CD4-positive, alpha-beta T cell treated with Interferon alpha-2 for 1 hour (primary cell): ENCODE measurements around the gene MBD3.
"Not testable (repeated sequence)": the region's sequence is repeated elsewhere in the genome, so short reads cannot be mapped to it uniquely, and the experiment has no call there.

Source experiments
- DNase-seq, 2 donors: peaks; one replicate each; pipeline ENCODE4 v3.0.0-alpha.2; 2020 to 2022

Gene MBD3, protein sequence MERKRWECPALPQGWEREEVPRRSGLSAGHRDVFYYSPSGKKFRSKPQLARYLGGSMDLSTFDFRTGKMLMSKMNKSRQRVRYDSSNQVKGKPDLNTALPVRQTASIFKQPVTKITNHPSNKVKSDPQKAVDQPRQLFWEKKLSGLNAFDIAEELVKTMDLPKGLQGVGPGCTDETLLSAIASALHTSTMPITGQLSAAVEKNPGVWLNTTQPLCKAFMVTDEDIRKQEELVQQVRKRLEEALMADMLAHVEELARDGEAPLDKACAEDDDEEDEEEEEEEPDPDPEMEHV

DNA sequence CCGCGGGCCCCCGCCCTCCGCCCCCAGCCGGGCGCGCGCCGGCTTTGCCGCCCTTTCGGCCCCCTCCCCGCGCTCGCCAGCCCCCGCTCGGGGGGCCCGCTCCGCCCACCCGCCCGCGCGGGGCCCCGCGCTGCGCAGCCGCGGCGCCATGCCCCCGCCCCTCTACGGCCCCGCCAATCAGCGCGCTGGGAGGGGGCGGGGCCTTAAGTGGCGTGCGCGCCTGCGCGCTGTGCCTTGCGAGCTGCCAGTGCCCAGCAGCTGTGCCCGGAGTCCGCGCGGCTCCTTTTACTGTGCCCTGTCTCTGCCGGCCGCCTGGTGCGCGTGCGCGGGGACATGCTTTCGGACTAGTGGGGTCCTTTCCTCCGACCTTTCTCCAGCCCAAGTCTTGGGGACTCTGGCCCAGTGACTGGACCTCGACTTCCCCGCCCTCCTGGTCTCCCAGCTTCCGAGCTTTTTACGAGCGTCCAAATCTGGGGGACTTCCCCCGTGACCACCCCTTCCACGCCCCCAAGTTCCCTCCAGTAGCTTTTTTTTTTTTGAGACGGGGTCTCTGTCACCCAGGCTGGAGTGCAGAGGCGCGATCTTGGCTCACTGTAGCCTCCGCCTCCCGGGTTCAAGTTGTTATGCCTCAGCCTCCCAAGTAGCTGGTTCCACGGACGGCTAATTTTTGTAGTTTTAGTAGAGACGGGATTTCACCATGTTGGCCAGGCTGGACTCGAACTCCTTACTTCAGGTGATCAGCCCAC lies at the start of gene MBD3:
Gene MBD3, minus strand, starts transcription at position 111 of the 746 bp plus-strand sequence. CDS start 234 bp downstream, outside the sequence.
- peak; percentile 89 to 92 for DNase-seq

DNA sequence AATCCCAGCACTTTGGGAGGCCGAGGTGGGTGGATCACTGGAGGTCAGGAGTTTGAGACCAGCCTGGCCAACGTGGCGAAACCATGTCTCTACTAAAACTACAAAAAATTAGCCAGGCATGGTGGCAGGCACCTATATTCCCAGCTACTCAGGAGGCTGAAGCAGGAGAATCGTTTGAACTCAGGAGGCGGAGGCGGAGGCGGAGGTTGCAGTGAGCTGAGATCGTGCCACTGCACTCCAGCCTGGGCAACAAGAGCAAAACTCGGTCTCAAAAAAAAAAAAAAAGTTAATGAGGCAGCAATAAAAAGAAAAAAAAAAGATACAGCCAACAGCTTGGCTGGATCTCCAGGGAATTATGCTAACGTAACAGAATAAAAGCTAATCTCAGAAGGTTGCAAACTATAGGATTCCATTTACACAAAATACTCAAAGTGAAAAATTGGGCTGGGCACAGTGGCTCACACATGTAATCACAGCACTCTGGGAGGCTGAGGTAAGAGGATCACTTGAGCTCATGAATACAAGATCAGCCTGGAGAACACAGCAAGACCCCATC lies 48.3 kb upstream of the MBD3 start:
- not testable (repeated sequence) for DNase-seq

DNA sequence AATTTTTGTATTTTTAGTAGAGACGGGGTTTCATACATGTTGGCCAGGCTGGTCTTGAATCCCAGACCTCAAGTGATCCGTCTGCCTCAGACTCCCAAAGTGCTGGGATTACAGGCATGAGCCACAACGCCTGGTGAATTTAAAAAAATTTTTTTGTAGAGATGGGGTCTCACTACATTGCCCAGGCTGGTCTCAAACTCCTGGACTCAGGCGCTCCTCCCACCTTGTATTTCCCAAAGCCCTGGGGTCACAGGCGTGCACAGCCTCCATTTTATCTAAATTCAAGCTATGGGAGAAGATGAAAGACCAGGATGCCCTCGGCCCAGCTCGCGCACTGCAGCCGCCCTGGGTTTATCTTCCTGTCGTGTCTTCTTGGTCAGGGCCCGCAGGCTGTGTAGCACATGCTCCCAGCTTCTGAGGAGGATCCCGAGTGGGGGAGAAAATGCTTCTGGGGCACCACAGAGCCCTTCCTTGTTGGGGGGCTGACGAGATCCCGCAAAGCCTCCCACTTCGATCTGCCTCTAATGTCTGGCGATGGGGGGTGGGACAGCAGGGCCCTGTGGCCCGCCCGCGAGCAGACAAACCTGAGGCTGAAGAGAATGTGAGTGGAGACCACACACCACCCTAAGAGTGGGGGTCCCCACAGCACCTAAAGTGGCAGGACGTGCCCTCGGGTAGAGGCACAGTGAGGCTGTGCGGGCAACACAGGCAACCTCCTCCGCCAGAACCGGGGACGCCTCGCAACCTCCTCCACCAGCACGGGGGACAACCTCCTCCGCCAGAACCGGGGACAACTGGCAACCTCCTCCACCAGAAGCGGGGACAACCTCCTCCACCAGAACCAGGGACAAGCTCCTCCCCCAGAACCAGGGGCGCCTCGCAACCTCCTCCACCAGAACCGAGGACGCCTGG lies 43.9 kb upstream of the MBD3 start:
- no peak for DNase-seq

DNA sequence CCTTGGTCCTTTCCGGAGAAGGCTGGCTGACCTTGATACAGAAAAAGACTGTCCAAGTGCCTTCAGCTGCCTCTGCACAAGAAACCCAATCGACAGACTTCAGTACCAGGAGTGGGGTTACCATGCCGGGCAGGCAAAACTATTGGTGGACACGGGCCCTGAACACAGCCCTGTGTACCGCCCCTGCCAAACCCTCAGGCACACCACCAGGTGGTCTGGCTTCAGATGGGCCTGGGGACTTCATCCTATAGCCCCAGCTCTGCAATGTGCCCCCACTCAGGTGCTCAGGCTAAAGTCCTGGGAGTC lies 42.2 kb upstream of the MBD3 start:
- no peak for DNase-seq

DNA sequence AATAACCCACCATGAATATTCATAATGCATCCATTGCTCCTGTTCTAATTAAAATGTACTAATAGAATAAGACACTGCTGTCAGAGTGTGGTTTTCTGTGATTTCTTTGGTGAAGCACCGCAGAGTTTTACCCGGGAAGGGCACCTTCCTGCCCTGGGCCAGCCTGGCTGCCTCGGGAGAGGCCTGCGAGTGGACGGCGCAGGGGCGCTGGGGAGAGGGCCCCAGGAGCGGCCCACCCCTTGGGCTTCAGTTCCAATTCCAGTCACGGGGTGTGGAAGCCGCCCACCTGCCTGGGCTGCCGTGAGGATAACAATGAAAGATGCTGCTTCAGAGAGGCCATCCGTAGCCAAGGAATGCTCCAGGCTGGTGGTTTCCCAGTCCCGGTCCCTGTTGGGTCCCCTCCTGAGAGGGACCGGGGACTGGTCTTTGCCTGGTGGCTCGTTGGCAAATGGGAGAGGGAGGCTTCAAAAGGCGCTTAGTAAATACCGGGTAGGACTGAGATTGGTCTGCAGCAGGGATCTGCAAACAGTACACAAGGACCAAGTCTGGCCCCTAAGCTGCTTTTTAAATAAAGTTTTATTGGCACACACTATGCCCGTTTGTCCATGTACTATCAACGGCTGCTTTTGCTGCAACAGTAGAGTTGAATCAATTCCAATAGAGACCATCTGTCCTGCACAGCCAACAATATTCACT lies 41.7 kb upstream of the MBD3 start:
- DNase-seq: no peak

DNA sequence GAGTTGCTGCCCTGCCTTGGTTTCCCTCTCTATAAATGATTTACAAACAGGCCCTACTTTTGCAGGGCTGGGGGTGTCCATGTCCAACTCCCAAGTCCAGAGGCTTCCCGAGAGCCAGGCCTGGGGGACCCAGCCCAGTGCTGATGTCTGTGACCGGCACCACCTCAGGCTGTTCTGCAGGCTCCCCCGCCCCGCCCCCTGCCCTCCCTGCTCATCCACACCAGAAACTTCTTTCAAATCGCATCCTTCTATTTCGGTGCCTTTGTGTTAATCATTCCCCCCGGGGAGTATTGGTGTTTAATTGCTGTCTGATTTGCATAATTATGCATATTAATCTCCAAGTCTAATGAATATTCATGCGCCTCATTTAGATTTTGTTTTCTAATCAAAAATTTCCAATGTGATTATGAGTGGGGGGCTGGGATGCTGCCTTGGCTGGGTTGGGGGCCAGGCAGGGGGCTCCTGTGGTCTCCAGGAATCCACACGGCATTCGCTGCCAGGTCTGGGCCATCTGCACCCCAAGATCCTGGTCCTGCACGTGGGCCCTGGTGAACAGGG lies 40.7 kb upstream of the MBD3 start:
- DNase-seq: no peak

DNA sequence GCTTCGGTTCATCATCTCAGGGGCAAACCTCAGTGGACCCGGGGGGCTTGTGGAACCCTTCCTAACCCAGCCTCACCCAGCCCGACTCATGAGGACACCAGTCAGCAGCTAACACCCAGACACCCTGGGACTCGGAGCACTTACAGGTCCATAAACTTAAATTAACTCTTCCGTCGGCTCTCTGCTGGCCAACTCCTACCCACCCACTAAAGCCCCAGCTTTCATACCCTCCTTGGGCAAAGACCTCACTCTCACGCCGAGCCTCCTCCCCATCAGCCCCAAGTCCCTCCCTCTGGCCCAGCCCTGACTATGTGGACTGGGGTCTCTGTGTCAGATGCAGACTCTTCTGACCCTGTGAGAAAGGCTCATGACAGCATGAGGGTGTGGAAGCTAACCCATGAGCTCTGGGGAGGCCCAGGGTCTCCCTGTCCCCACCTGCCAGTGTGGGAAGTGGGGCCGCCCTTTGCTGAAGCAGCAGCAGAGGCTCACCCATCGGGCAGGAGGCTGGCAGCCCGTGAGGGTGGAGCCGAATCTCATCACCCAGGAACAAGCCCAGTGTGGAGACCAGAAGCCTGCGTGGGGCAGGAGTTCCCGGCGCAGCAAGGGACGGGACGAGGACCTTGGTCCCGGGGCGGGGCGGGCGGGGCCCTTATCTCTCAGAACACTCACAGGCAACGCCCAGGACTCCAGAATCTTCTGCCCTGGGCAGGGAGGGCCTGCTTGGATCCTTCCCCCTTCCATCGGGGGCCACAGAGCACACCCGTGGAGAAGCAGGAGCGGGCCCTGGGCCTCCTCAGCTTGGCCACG lies 40.0 kb upstream of the MBD3 start:
- DNase-seq: no peak

DNA sequence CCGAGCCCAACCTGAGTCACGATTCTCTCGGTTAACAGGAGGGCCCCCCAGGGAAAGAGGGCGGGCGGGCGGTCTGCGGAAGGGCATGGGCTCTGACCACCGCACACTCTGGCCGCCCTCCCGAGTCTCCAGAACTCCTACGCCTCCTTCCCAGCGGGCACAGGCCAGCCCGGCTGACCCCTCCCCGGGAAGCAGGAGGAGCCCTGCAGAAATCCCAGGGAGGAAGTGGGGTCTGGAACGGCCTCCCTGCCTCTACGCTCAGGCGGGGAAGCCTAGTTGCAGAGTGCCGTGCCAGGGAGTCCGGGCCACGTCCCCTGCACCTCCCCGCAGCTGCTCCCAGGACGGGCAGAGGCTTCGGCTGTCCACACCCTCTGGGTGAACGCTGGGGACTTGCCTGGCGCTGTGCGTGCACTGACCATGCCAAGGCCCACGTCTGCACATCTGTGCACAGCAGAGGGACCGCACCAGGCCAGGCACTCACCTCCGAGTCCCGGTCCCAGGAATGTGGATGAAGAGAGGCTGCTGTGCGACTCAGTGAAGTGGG lies 39.0 kb upstream of the MBD3 start:
- DNase-seq: no peak

DNA sequence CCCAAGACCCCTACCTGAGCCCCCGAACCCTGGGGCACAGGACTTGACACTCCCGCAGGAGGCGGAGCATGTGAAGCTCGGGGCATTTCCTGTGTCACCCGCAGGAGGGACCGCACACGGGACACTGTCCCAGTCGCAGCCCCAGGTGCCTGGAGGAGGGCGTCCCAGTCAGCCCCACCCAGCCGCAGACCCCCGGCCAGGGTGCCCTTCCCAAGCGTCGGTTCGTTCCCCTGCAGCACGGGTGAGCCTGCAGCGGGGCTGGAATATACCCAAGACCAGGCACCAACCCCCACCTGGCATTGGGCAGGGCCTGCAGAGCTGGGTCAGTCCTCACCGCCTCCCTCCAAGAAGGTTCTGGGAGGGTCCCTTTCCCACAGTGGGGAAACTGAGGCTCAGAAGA lies 38.1 kb upstream of the MBD3 start:
- DNase-seq: no peak

DNA sequence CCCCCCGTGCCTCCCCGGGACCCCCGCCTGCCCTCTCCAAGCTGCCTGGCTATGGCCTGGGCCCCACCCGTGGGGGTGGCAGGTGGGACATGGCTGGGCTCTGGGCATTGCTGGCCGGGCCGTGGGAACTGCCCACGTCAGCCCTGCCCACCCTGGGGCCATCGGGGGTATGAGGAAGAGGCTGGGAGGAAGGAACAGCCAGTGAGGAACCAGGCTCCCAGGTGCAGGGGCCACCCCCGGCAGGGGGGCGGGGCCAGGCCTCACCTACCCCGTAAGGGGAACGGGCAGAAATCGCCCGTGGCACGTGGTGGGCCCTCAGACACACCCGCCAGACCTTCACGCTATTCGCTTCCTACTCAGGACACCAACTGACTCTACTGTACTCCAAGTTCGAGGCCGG lies 37.3 kb upstream of the MBD3 start:
- no peak for DNase-seq

DNA sequence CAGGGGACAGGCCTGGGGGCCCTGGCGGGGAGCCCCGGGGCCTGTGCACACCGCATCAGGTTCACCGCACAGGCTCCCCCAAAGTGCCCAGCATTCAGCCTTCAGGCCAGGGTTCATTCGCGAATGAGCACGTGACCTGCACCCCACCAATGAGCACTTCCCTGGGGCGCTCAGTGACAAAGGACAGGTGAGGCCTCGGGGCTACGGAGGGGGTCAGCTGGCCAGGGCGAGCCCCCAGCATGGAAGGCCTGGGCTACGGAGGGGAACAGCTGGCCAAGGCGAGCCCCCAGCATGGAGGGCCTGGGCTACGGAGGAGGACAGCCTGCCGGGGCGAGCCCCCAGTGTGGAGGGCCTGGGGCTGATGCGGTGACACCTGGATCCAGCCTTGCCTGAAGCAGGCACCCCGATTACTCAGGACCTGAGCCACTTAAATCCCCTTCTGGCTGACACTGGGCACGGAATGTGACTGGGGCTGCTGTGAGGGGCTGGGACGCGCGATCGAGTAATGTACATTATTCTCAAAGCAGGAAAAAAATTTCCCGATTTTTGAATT lies 36.7 kb upstream of the MBD3 start:
- DNase-seq: no peak

DNA sequence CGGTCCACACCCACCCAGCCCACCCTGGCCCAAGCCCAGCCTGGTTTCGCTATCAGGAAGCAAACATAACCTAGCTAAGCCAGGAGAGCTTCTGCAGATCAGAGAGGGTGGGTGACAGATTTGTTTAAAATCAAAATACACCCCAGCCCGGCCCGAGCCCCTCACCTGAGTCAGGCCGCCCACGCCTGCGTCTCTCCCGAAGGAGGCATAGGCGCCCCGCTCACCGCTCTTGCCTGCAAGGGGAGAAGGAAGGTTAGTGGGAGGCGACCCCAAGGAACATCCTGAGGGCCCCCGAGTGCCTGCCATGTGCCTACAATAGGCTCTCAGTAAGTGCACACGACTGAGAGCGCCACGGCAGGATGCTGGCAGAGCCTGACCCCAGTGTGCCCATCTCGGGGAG lies 34.5 kb upstream of the MBD3 start:
- DNase-seq: no peak

DNA sequence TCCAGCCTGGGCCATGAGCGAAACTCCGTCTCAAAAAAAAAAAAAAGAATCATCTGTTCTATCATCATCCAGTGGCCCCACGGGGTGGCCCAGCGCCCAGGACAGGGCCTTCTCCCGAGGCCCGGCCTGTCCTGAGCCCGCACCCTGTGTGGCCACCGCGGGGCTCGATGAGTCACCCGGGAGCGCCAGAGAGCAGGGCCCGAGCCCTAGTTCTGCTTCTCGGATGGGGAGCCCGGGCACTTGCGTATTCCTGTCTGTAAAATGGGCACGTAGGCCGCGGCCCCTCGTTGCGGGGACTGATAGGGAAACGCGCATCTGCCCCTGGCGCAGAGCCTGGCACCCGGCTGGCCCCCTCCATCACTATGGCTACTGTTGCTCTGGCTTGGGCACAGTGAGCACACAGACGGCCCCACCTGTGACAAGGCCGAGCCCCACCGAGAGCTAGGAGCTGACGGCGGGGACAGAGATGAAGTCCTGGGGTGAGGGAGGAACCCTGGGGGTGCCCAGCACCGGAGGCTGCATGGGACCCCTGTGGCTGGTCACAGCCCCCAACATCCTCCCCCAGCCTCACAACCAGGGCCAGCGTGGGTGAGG lies 33.8 kb upstream of the MBD3 start:
- DNase-seq: no peak

DNA sequence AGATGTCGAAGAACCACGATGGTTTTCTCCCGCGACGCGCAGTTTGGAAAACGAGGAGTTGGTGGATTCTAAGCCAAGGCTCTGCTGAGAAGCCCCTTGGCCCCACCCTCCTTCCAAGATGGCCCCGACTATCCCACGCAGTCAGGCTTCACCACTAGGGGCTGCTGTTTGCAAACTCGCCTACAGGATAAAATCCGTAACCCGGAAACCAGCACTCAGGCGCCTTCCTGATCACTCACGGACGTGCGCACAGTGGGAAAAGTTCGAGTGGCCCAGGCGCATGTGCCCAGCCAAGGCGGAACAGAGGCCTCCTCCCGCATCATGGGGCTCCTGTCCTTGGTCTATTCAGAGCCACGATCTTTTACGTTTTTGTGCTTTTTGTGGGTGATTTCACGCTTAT lies 31.8 kb upstream of the MBD3 start:
- DNase-seq: peak; percentile 37 to 57

DNA sequence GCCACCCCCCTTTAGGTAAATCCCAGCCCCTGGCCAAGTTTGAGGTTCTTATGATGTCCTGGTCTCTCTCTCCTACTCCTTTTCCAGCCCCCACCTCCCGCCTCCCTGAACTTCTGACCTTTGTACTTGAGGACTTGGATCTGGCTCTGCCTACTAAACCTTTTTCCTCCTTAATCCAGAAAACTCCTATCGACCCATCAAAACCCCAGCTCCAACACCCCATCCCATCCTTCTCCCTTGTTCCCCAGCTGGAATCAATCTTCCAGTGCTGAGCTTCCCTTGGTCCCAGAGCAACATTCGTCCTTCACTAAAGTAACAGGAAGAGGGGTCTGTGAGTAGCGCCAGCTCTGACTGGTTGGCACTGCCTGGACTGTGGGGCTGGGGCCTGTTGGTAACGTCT lies 29.9 kb upstream of the MBD3 start:
- no peak for DNase-seq

DNA sequence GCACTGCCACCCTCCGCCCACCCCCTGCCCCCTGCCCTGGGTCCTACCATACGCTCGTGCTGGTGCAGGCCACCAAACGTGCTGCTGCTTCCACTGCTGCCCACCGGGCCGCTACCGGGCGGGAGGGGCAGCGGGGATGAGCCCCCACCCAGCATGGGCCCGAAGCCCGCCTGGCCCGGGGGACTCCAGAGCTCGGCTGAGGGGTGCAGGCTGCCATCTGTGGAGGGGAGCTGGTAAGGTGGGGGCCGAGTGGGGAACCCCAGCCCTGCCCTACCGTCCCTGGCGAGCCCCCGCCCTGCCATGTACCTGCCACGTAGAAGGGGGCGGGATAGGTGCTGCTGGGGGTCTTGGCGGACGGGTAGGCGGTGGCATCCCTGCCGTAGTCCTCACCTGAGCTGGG lies 29.3 kb upstream of the MBD3 start:
- no peak for DNase-seq

DNA sequence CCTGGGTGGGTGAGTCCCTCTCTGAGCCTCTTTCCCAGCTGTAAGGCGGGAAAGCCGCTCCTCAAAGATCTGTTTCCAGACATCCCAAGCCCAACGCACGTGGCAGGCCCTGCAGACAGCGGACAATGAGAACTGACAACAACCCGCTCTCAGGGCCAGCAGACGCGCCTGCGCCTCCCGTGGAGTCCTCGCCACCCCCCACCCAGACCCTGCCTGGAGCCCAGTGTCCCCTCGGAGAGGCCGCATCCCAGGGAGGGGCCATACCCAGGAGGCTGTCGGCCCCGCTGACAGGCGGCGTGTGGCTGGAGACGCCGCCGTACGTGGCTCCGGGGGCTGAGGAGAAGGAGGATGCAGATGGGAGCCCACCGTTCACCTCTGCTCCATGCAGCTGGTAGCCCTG lies 28.9 kb upstream of the MBD3 start:
- no peak for DNase-seq

DNA sequence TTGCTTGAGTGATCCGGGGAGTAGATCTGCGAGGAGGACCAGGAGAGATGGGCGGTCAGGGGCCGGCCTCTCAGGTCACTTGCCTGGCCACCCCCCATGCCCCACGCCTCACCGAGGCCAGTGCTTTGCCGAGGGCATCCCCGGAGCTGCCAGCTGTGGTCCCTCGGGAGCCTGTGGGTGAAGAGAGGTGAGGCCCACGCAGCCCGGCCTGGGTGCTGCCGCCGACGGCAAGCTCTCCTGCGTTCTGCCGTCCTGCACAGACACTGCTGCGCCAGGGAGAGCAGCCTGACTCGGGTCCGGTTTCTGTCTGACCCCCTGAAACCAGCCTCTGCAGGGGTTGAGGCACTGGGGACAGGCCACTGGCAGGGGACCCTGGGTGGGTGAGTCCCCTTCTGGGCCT lies 28.4 kb upstream of the MBD3 start:
- DNase-seq: no peak

DNA sequence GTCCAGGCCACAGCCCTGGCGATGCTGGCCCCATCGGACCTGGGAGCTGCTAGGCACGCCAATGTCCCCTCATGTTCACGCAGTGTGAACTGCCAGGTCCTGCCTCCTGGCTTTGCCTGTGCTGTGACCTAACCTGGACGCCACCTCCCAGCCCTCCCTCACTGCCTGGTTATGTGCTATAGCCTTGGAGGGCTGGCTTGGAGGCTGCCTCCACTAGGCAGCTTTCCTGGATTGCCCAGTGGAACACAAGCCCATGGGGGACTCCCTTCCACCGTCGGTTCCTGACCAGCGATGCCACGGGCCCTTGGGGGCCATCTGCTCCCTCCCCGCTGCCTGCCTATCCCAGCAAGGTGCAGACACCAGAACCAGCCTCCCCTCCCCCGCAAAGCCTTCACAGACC lies 27.8 kb upstream of the MBD3 start:
- no peak for DNase-seq

DNA sequence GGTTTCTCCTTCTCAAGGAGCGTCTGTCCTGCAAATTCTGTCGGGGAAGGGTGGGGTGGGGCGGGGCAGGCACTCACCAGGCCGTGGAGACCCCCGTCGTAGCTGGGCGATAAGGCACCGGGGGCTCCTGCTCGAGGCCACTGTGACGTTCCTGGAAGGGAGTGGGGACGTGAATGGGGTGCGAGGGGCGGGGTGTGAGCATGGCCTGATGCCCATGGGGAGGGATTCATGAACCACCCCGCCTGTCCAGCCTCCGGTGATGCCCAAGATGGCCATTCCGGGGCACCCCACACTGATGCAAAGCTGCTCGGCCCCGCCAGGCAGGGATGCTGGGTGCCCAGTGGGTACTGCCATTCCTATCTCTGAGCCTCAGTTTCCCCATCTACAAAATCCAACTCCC lies 27.0 kb upstream of the MBD3 start:
- no peak for DNase-seq

DNA sequence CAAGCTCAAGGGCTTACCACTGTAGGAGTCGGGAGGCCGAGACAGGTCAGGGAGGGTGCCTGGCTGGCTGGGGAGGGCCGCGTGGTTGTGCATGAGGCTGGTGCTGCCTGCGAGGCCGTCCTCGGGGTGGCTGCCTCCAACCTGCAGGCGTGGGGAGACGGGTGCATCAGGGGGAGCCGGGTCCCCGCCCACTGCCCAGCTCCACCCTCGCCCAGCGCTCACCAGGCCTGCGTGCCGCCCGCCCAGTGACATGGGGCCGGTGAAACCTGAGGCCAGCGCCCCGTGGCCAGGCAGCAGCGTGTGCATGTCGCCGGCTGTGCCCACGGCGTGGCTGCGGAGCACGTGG lies 26.4 kb upstream of the MBD3 start:
- DNase-seq: no peak
